ENCODE measurements around the gene GPATCH8.

GRCh38 chr17:44541884-44542581, 38.8 kb upstream of the GPATCH8 start:
- TF ChIP-seq CTCF (IDR thresholded peaks at IDR 0.05; ENCODE audit: poor library complexity, severe bottlenecking) (no peak), EZH2 (IDR thresholded peaks at IDR 0.05; ENCODE audit: borderline replicate concordance, insufficient read depth, low read length, poor library complexity, severe bottlenecking) (no peak)

Measured in neural cell (in vitro differentiated cells).